Measurements from ENCODE around the gene PIK3R5.
"Not testable (repeated sequence)": the region's sequence is repeated elsewhere in the genome, so short reads cannot be mapped to it uniquely, and the experiment has no call there.

Gene PIK3R5

DNA sequence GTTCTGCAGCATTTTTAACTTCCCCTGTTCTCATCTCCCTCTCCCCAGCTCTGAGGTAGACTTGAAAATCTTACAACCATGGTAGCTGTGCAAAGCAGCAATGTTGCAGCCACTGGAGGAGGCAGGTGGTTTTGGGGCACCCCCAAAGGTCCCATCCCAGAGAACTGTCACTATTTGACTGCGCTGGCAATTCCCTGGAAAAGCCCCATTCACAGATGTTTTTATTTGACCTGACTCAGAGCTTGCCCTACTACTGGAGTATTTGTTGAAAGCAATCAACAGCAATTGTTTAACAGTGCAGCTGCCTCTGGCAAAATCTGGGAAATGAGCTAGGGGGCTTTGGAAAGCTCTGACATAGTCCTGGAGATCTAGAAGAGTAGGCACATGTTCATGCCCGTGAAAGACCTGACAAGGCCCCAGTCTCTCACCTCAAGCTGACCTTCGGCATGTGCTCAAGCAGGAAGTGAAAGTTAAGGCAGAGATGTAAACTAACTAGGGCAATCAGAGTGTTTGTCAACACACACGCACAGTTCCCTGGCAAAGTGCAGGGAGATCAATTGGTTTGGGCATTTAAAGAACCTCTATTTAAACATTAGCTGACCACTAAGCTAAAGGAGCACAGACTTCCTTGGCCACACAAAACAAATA, 19.7 kb upstream of the PIK3R5 start:
- Histone ChIP-seq H3K36me3 (ENCODE audit: control insufficient read depth, low read length) (no peaks in the 10 kb centered on the region), H3K79me2 (ENCODE audit: control insufficient read depth, low read length) (no peaks in the 10 kb centered on the region), H3K9me3 (ENCODE audit: control insufficient read depth, insufficient read depth, low read length) (peaks cover 3% of the 10 kb centered on the region; the same call in 1 of the 2 replicates), H3K4me3 (ENCODE audit: low read length) (peak overlapping the region; percentile 46), H3K4me1 (ENCODE audit: control insufficient read depth, low read length) (peaks cover 15% of the 10 kb centered on the region), H3F3A (ENCODE audit: control insufficient read depth, insufficient read depth) (no peaks in the 10 kb centered on the region), H3K9me2 (replicated peaks; ENCODE audit: control insufficient read depth, low read length) (no peaks in the 10 kb centered on the region), H3K27me3 (ENCODE audit: control insufficient read depth, low read length) (no peaks in the 10 kb centered on the region), H4K20me1 (ENCODE audit: control insufficient read depth, insufficient read depth, low read depth, low read length) (no peaks in the 10 kb centered on the region), H3K27ac (ENCODE audit: low read depth, low read length) (no peak overlapping the region), H3K4me2 (ENCODE audit: low read length) (peak overlapping the region; percentile 51)
- TF ChIP-seq EZH2phosphoT487 (IDR thresholded peaks at IDR 0.05; ENCODE audit: borderline replicate concordance, low read length), result no peak
- TF ChIP-seq, protein P1, sequence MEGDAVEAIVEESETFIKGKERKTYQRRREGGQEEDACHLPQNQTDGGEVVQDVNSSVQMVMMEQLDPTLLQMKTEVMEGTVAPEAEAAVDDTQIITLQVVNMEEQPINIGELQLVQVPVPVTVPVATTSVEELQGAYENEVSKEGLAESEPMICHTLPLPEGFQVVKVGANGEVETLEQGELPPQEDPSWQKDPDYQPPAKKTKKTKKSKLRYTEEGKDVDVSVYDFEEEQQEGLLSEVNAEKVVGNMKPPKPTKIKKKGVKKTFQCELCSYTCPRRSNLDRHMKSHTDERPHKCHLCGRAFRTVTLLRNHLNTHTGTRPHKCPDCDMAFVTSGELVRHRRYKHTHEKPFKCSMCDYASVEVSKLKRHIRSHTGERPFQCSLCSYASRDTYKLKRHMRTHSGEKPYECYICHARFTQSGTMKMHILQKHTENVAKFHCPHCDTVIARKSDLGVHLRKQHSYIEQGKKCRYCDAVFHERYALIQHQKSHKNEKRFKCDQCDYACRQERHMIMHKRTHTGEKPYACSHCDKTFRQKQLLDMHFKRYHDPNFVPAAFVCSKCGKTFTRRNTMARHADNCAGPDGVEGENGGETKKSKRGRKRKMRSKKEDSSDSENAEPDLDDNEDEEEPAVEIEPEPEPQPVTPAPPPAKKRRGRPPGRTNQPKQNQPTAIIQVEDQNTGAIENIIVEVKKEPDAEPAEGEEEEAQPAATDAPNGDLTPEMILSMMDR (IDR thresholded peaks at IDR 0.05; ENCODE audit: low read depth, low read length, poor library complexity, severe bottlenecking), result no peak

DNA sequence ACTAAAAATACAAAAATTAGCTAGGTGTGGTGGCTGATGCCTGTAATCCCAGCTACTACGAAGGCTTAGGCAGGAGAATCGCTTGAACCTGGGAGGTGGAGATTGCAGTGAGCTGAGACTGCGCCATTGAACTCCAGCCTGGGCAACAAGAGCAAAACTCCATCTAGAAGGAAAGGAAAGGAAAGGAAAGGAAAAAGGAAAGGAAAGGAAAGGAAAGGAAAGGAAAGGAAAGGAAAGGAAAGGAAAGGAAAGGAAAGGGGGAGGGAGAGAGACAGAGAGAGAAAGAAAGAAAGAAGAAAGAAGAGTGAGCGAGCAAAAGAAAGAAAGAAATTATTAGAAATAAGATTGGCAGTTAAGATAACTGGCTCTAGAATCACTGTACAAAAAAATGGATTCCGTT, 18.7 kb upstream of the PIK3R5 start:
- H3F3A ChIP-seq (ENCODE audit: control insufficient read depth, insufficient read depth); H3K4me2 ChIP-seq (ENCODE audit: low read length); H3K27me3 ChIP-seq (ENCODE audit: control insufficient read depth, low read length); H3K79me2 ChIP-seq (ENCODE audit: control insufficient read depth, low read length); H3K9me2 ChIP-seq (replicated peaks; ENCODE audit: control insufficient read depth, low read length); H4K20me1 ChIP-seq (ENCODE audit: control insufficient read depth, insufficient read depth, low read depth, low read length); H3K36me3 ChIP-seq (ENCODE audit: control insufficient read depth, low read length); H3K27ac ChIP-seq (ENCODE audit: low read depth, low read length); H3K4me3 ChIP-seq (ENCODE audit: low read length); H3K9me3 ChIP-seq (ENCODE audit: control insufficient read depth, insufficient read depth, low read length): not testable (repeated sequence)
- peaks cover 15% of the 10 kb centered on the region for H3K4me1 ChIP-seq (ENCODE audit: control insufficient read depth, low read length)

DNA sequence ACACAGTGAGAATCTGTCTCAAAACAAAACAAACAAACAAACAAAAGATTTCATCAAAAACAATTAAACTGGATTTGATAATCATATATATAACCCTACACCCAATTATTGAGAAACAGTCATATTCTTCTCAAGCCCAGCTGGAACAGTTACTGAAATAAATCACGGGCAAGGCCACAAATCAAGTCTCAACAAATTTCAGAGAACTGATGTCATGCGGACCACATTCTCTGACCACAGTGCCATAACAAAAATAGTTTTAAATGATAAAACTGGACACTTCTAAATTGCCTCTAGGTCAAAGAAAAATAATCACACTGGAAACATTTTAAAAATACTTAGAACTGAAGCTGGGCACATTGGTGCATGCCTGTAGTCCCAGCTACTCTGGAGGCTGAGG, 15.9 kb upstream of the PIK3R5 start:
- H3K4me1 ChIP-seq (ENCODE audit: control insufficient read depth, low read length), result peaks cover 15% of the 10 kb centered on the region
- H3K9me3 ChIP-seq (ENCODE audit: control insufficient read depth, insufficient read depth, low read length), result peaks cover 3% of the 10 kb centered on the region; the same call in 1 of the 2 replicates
- H3K27me3 ChIP-seq (ENCODE audit: control insufficient read depth, low read length), result peaks cover 5% of the 10 kb centered on the region; the same call in 1 of the 2 replicates
- no peak overlapping the region for H3K4me2 ChIP-seq (ENCODE audit: low read length)
- no peak overlapping the region for H3K4me3 ChIP-seq (ENCODE audit: low read length)
- no peaks in the 10 kb centered on the region for H3K36me3 ChIP-seq (ENCODE audit: control insufficient read depth, low read length)
- H3K9me2 ChIP-seq (replicated peaks; ENCODE audit: control insufficient read depth, low read length), result no peaks in the 10 kb centered on the region
- no peaks in the 10 kb centered on the region for H3K79me2 ChIP-seq (ENCODE audit: control insufficient read depth, low read length)
- H3K27ac ChIP-seq (ENCODE audit: low read depth, low read length), result no peak overlapping the region
- H4K20me1 ChIP-seq (ENCODE audit: control insufficient read depth, insufficient read depth, low read depth, low read length), result no peaks in the 10 kb centered on the region
- TF ChIP-seq EZH2phosphoT487 (IDR thresholded peaks at IDR 0.05; ENCODE audit: borderline replicate concordance, low read length), result no peak
- TF ChIP-seq, protein P1 (IDR thresholded peaks at IDR 0.05; ENCODE audit: low read depth, low read length, poor library complexity, severe bottlenecking), result no peak
- no peaks in the 10 kb centered on the region for H3F3A ChIP-seq (ENCODE audit: control insufficient read depth, insufficient read depth)

DNA sequence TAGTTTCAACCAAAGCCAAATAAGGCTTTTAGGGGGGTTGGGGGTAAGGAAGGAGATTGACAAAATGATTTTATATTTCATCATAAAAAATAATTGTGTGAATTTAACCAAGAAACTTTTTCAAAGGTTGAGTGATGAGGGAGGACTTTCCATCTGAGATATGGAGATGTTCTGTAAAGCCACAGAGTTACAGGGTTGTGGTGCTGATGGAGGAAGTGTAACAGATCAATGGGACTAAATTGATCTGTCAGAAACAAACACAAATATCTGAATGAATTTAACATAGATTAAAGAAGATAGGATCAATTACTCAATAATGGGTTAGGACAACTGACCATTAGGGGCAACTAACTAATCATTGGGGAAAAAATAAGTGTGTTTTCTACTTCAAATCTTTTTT, 14.2 kb upstream of the PIK3R5 start:
- Histone ChIP-seq H3K36me3 (ENCODE audit: control insufficient read depth, low read length) (no peaks in the 10 kb centered on the region), H3K79me2 (ENCODE audit: control insufficient read depth, low read length) (no peaks in the 10 kb centered on the region), H3K27ac (ENCODE audit: low read depth, low read length) (no peak overlapping the region), H3K9me3 (ENCODE audit: control insufficient read depth, insufficient read depth, low read length) (no peaks in the 10 kb centered on the region), H3K4me2 (ENCODE audit: low read length) (no peak overlapping the region), H3K9me2 (replicated peaks; ENCODE audit: control insufficient read depth, low read length) (no peaks in the 10 kb centered on the region), H3K27me3 (ENCODE audit: control insufficient read depth, low read length) (peaks cover 7% of the 10 kb centered on the region; the same call in 1 of the 2 replicates), H3K4me3 (ENCODE audit: low read length) (no peak overlapping the region), H3F3A (ENCODE audit: control insufficient read depth, insufficient read depth) (no peaks in the 10 kb centered on the region), H4K20me1 (ENCODE audit: control insufficient read depth, insufficient read depth, low read depth, low read length) (no peaks in the 10 kb centered on the region), H3K4me1 (ENCODE audit: control insufficient read depth, low read length) (no peaks in the 10 kb centered on the region; the same call in 1 of the 2 replicates)
- no peak for TF ChIP-seq EZH2phosphoT487 (IDR thresholded peaks at IDR 0.05; ENCODE audit: borderline replicate concordance, low read length)

All from DOHH2 (cell line).